HG03064 (cell line): Measurements from ENCODE around the gene HOMER3.
"Not testable (repeated sequence)": the region's sequence is repeated elsewhere in the genome, so short reads cannot be mapped to it uniquely, and the experiment has no call there.

Experiments used
- ATAC-seq: cut with Tn5 transposase; IDR thresholded peaks from one replicate; pipeline ENCODE4 v1.9.1; 2021; ENCODE audit warnings: low read depth; ENCODE audit not compliant: unreplicated experiment

The HOMER3 gene

DNA sequence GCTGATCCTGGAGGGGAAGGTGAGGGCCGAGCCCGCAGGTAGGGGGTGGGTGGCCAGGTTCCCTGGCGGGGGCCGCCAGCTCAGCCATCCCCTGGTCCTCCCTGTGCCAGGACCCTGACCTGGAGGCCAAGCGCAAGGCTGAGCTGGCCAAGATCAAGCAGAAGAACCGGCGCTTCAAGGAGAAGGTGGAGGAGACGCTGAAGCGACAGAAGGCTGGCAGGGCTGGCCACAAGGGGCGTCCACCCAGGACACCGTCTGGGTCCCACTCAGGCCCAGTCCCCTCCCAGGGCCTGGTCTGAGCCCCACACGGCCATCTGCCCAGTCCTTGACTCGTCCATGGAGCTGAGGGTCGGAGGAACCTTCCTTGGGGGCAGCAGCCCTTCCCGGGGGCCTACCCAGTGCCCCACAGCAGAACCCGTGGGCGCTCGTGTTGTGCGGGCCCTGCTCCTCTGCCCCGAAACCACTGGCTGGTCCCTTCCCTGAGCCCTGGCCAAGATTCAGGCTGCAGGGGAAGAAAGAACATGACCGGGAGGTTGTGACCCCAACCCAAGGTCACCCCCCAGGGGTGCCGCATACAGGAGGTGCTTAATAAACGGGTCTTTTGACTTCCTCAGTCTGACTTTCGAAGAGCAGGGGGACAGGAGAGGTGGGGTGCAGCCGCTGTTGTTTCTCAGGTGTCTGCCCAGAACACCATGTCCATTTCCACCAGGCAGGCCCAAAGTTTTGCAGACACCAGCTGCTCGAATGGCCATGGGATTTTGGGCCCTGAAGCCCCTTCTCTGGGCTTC lies 12.8 kb downstream of the HOMER3 start:
- ATAC-seq: no peak

DNA sequence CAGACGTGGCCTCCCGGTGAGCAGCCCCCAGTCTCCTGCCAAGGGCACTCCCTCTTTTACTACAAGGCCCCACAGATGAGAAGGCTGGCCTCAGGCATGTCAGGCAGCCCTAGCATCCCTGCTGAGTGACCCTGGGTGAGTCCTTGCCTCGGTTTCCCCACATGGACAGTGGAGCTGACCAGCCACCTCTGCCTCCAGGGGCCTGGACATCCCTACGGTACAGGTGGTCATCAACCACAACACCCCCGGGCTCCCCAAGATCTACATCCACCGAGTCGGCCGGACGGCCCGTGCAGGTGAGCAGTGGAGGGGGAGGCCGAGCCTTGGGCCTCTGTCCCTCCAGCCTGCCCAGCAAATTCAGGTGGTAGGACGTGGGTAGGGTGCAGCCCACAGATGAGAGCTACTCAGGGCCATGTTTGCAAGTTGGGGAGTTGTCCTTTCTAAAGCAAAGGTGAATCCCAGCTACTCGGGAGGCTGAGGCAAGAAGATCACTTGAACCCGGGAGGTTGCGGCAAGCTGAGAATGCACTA lies 16.3 kb downstream of the HOMER3 start:
- no peak for ATAC-seq

DNA sequence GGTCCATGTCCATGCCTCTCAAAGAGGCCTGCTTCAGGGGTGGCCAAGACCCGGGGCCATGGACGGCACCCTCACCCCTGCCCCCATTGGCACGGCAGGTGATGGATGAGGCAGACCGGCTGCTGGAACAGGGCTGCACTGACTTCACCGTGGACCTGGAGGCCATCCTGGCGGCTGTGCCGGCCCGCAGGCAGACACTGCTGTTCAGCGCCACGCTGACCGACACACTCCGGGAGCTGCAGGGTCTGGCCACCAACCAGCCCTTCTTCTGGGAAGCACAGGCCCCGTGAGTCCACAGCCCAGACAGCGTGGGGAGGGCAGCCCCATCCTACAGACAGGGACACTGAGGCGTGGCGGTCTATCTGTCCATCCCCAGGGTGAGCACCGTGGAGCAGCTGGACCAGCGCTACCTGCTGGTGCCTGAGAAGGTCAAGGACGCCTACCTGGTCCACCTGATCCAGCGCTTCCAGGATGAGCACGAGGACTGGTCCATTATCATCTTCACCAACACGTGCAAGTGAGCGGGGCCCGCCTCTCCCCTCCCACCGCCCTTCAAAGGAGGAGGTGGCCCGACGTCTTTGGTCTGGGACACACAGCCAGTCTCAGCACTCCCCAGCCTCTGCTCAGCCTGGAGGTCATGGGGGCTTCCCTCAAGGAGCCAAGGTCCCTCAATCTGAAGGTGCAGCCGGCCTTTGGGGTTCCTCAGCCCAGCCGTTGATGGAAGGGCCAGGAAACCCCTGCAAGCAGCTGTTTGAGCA lies 18.6 kb downstream of the HOMER3 start:
- no peak for ATAC-seq

DNA sequence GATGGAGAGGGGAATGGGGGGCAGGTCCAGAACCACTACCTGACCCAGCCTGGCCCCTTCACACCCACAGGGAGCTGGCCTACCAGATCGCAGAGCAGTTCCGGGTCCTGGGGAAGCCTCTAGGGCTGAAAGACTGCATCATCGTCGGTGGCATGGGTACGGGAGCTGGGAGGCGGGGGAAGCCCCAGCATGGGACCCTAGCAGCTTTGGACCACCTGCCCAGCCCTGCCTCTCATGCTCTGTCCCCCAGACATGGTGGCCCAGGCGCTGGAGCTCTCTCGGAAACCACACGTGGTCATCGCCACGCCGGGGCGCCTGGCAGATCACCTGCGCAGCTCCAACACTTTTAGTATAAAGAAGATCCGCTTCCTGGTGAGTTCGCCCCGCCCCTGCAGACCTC lies 19.4 kb downstream of the HOMER3 start:
- no peak for ATAC-seq

DNA sequence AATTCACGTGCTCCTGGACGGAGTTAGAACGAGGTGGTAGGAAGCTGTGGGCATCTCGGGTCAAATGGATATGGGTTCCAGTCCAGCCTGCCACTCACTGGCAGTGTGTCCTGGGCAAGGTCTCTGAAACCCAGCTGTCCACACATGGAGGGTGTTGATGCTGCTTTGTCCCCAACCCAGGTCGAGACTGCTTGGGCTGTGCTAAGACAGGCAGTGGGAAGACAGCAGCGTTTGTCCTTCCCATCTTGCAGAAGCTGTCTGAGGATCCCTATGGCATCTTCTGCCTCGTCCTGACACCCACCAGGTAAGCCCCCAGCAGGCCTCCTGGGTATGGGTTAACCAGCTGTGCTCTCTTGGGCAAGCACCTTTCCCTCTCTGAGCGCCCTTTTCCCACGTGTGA lies 20.6 kb downstream of the HOMER3 start:
- no peak for ATAC-seq

DNA sequence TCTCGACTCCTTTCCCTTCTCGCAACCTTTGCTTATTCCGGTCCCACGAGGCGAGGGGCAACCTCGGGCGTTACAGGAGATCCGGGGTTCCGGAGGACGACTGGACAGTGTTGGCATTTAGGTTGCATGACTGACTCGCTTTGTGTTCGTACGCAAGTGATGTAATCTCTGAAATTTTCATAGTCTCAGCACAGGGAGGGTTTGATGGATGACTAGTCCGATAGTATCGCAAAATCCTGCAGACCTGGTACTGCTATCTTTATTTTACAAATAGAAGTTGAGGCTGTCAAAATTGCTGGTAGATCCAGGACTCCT lies 21.2 kb downstream of the HOMER3 start:
- no peak for ATAC-seq

DNA sequence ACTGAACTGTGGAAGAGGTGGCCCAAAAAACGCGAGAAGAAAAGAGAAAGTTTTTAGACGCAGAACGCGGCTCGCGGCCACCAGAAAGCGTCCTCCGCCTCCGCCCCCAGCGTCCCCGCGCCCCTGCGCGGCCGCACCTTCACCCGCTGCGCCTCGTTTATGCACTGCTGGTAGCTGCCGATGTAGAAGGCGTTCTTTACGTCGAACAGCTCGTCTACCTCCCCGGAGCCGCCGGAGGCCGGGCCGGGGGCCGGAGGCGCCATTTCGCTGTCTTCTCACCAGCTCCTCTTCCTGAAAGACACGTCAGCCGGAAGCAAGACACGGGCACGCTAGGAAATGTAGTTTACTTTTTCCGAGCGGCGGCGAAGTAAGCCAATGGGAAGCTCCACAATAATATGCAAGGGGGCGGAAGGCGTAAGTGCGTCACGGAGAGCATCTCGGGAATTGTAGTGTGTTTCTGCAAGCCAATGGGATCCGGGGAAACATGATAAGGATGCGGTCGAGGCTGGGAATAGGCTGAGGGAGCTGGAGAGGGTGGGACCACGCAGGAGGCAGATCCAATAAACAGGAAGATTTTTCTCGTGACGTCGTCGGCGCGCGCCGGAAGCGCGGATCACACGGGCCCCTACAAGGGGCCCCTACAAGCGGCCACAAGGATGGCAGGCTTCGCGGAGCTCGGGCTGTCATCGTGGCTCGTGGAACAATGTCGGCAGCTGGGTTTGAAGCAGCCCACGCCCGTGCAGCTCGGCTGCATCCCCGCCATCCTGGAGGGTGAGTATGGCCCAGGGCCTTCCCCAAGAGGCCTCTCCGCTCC lies 21.7 kb downstream of the HOMER3 start, which contains the start of the genes COPE and DDX49:
Gene COPE, minus strand, starts transcription at position 302 of the 814 bp plus-strand sequence. Its CDS starts 39 bp downstream, at position 263.
Gene DDX49, plus strand, starts transcription at position 630 of the 814 bp plus-strand sequence. Its CDS starts 27 bp downstream, at position 657.
- peak; percentile 85 for ATAC-seq

DNA sequence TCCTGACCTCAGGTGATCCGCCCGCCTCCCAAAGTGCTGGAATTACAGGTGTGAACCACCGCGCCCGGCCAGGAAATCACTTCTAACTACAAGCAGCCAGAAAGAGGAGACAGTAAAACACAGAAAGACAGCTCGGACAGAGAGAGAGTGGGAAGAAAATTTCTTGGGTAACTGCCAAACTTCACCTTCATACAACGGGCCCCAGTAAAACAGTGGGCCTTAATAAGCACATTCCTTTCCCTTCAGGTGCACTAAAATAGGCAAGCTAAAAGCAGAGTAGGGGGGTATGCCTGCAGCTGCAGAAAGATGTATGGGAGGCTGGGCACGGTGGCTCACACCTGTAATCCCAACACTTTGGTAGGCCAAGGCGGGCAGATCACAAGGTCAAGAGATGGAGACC lies 23.4 kb downstream of the HOMER3 start:
- not testable (repeated sequence) for ATAC-seq

DNA sequence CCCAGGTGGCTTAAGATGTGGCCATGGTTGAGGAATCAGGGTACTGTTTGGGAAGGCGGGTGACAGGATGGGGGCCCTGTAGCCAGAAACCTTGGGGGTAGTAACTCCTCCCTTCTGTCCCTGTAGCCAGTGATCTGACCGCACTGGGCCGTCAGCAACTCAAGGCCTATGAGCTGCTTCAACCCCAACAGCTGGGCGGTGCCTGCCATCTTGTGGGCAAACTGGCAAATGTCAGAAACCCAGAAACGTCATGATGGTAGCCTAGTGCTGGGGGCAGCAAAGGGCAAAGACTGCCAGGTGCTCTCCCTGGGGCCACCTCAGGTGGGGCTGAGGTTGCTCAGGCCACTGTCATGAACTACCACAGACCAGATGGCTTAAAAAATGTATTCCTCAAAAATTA lies 25.4 kb downstream of the HOMER3 start:
- ATAC-seq: no peak

DNA sequence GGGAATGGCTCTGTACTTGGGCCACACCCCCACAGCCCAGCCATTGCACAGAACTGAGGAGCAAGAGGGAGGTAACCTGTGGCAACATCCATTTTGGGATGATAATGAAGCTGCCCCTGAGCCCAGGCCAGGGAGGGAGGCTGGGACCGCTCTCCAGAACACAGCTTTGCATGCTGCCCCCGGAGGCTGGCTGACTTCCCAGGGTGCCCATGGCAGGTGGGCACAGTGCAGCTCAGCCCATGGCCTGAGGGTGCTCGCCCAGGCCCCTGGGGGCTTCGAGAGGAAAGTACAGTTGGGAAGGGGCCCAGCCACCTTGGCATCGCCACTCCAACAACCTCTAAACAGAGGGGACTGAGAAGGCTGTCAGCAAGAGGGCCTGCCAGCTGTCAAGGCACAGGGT lies 27.6 kb downstream of the HOMER3 start:
- no peak for ATAC-seq

DNA sequence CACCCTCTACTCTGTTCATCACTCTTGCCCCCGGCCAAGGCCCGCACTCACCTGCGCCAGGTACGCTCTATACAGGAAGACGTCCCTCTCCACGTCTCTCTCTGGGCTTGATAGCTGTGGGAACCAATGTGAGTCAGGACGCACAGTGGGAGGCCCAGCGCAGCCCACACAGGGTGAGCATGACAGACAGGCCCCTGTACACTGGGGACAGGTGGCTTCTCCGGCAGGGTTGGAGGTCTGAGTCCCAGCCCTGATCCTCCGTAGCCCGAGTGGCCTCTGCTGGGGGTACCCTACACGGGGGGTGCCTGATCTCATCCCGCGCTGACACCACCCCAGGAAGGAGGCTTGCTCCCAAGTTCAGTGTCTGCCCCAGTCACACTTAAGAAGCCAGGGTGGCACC lies 28.1 kb downstream of the HOMER3 start:
- no peak for ATAC-seq

DNA sequence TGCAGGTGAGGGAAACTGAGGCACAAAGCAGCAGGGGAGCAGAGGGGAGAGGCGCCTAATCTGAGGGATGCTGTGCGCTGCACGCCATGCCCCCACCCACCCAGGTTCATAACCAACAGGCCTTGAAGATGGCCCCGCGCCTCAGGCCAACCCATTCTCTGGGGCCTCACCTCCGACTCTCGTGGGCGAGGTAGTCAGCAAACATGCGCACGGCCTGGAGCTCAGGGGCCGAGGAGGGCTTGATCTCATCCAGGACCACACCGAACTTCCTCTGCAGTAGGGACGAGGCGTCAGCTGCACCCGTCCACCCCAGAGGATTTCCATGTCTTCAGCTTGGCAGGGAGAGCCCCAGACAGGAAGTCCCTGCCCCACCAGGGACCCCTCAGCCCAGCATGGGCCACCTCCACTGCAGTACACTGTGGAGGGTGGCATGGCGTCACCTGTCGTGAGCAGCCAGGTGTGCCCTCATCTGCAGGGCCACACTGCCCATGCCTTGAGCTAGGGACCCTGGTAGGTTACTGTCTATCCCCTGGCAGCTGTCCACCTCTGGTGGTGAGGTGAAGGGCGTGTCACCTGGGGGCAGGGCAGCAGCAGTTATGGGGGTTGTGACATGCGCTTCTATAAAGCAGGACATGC lies 30.1 kb downstream of the HOMER3 start:
- ATAC-seq: no peak

DNA sequence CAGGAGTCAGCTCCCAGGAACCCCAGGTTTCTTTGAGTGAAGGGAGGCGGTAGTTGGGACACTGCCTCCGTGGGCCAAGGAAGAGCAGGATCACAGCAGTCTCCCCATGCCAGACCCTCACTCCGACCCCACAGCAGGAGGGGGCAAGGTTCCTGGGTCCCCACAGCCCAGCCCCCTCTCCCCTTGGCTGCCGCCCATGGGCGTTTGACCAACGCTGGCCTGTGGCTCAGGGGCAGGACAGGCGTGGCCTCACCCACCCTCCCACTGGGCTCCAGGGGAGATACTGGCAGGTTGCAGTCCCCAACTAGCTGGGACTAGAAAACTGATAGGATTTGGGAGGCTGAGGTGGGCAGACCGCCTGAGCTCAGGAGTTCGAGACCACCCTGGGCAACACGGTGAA lies 31.0 kb downstream of the HOMER3 start:
- no peak for ATAC-seq

DNA sequence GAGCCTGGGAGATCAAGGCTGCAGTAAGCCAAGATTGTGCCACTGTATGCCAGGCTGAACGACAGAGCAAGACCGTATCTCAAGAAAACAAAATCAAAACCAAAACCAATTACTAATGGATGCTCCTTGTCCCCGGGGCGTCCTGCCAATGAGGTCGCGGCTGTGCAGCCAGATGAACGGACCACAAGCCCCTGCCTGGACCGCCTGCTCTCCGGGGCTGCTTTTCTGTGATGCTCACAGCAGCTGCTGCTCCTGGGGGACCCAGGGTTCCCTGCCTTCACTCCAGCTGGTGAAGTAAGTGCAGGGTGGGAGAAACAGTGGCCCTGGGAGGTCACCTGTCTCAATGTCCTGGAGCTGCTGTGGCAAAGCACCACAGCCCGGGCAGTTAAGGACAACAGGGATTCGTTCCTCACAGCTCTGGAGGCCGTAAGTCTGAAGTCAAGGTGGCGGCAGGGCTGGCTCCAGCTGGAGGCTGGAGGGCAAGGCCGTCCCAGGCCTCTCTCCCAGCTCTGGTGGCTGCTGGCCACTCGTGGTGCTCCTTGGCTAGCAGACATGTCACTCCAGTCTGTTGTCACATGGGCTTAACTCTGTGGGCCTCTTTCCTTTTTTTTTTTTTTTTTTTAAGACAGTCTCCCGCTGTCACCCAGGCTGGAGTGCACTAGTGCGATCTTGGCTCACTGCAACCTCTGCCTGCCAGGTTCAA lies 31.9 kb downstream of the HOMER3 start:
- ATAC-seq: no peak

DNA sequence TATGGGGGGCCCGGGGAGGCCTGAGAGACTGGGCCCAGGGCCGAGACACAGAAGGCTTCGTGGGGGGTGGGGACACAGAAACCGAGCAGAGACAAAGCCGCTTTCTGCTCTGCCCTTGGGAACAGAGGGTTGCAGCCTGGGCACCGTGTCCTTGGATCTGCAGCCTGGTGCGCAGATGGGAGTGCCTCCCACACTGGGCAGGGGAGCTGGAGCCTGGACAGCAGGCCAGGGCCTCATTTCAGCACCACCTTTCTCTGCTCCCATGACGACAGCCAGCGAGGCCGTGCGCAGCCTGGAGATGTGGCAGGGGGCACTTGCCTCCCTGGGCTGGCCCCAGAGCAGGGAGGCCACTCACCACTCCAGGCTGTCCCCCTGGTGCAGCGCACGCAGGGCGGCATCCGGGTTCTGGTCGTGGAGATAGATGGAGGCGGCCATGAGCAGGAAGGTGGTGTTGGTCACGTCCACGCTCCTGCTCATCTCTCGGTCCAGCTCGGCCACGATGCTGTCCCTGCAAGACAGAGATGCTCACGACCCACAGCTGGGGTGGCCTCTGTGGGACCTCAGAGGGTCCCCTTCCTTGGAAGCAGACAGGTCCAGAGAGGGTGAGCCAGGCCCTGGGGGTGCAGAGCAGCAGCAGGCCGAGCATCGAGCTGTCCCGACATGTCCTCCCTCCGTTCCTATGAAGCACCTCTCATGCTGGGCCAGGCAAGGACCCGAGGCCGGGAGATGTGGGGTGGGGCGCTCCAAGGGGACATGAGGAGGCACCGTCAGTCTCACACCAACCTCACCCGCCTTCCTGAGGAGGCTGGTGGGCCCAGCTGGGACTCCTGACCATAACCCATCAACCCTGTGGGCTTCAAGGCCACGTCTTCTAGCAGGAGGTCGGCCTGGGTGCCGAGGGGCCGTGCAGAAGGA lies 34.2 kb downstream of the HOMER3 start:
- no peak for ATAC-seq

DNA sequence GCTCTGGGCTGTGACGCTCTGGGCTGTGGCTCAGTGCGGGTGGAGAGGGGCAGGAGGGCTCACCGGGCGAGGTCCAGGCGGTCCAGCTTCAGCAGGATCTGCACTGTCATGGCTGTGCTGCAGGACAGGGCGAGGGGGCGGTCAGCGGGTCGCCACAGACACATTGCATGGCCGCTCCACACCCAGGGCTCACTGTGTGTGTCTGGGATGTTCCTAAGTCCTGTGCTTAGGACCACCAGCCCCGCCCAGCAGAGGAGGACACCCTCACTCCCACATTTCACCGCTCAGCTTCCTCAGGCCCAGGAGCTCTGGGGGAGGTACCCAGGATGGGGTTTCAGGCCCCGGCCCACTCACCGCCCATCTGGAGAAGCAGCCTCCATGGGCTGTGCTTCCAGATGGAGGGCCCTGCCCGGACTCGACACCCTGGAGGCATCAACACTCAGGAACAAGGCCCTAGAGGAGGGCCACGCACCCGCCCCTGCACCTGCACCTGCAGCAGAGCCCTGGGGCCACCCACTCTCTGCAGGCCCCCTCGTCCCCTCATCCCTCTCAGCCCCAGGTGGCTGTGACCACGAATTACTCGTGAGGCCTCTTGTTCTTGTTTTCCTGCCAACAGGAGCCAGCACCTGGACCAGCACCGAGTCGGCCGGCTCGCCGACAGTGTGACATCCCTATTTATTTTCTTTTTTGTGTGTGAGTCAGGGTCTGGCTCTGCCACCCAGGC lies 35.3 kb downstream of the HOMER3 start:
- ATAC-seq: no peak

DNA sequence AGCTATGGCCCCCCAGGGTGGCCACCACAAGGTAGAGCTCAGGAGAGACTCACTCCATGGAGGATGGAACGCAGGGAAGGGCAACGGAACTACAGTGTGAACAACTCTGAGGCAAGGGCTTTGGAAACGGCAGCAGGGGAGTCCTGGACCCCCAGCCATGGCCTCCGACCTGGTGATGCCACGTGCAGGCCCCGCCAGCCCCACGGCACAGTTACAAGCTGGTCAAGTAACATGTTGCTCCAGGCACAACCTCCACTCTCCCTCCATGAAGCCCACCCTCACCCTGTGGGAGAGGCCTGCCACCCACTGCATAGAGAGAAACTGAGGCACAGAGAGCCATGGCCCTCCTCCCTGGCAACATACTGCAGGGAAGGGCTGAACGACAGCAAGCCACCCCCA lies 36.0 kb downstream of the HOMER3 start:
- ATAC-seq: no peak
